Right cardiac atrium (tissue), 5 donors: ENCODE measurements around the gene FRMD4A. TPM values are rescaled to one million over a fixed set of nuclear protein-coding genes. Genes with fewer than 3 reads are reported as not detected.

Experiments
- ATAC-seq, 2 donors: fragments of 200-7000 bp; cut with Tn5 transposase; one replicate each; pipeline versions ENCODE4 v1.8.0 to v1.9.1; 2020; ENCODE audit warnings: moderate library complexity in 2 of 2, mild to moderate bottlenecking in 1 of 2
- DNase-seq, 3 donors: peaks; one replicate each; pipeline ENCODE4 v3.0.0-alpha.2; 2020
- H3K27ac ChIP-seq: one replicate; pipeline ENCODE4 v1.5.1; 2013; ENCODE audit warnings: mild to moderate bottlenecking, low read length, control low read depth, moderate library complexity
- H3K27me3 ChIP-seq: one replicate; pipeline ENCODE4 v1.6.1; 2013; ENCODE audit not compliant: control insufficient read depth, insufficient read depth
- H3K4me1 ChIP-seq: one replicate; pipeline ENCODE4 v1.6.1; 2013; ENCODE audit warnings: low read length; ENCODE audit not compliant: control insufficient read depth, insufficient read depth
- H3K4me3 ChIP-seq: one replicate; pipeline ENCODE4 v1.5.1; 2013; ENCODE audit warnings: low read length, control low read depth
- H3K9me3 ChIP-seq: one replicate; pipeline ENCODE4 v1.6.1; 2013; ENCODE audit warnings: low read length; ENCODE audit not compliant: control insufficient read depth
- WGBS: extraction: QIAGEN DNeasy Blood & Tissue Kit; methylation state at CpG from one replicate; pipeline ENCODE4 v1.1.7; 2013; 5-methylcytosine and 5-hydroxymethylcytosine counted together
- intact Hi-C, 4 donors: fragments of 100-400 bp; cut with DNase I; formaldehyde crosslinking; loops; one replicate each; pipeline versions ENCODE4 v1.11.0 to v1.14.0; 2022 to 2023
- polyA plus RNA-seq: library from polyadenylated mRNA; stranded (reverse); fragments of 200-250 nt; gene quantifications from one replicate; pipeline ENCODE4 v1.2.3, GENCODE V29; 2013
- total RNA-seq, 4 donors: library from RNA; stranded (reverse); fragmentation: NEBNext Ultra II Directional; extraction: Animal tissue kit (Norgen Biotek cat#: 25700); gene quantifications; one replicate each; pipeline ENCODE4 v1.2.1, GENCODE V29; 2021
- donor health status: healthy with polysubstance abuse.
- donor health status: DM: no; HTN: yes; CAD: no.
- donor health status: DM: no; HTN: no; CAD: no.
- donor health status: DM: no; HTN: yes; CAD: no; lungs with severe emphysema.
- donor health status: DM: yes; HTN: yes; CAD: no.

FRMD4A gene
- total and polyA plus RNA-seq, 5 donors = 14.8 to 30.3 (median 25.1) TPM

DNA sequence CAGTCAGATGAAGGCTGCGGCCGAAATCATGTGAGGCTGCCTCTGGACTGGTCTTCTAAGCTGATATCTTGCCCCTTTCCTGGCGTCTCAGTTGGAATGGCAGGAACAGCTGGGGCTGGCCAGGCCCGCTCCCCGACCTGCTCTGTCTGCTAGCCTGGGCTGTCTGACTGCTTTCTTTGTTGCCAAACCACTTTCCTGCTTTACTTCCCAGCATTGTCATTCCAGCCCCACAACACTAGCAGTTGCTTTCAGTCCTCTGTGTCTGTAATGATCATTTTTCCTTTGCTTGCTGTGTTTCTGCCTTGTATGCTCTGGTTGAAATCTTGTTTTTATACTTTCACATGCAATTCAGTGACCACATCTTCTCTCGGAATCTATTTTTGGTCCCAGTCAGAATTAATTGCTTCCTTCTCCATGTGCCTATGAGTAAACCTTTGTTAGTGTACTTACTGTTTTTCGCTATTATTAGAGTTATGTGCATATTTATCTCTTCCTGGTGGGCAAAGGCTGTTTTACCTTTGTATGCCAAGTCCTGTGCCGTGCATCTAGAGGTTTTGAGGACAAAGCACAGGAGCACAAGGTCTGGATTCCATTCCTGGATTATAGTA, 722.4 kb downstream of the FRMD4A start:
- intact Hi-C loops = no loop called here

DNA sequence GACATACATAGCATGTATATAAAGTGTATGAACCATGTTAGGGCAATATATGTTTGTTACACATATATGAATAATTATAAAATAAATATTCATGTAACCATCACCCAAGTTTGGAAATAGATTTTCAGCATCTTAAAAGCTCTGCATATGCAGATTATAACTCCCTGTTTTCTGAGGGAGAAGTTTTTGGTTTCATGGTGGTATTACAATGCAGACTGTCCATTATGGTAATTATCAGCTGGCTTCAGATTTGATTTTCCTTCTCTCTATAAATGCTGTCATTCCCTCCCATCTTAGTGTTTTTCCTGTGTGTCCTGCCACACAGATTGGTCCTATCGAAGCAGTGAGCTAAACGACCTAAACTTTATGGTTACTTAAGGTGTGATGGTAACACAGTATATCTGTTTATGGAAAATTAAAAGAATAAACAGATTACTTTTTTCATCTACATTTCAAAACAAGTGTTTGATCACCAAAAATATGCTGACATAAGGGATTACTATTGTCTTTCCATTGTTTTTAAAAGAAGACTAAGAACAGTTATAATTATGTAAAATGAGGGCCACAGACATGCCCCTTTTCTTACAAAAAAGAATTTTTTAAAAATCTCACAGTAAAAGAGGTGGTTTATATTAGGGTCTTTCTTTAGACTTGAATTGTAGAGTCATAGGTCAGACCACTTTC, 726.2 kb downstream of the FRMD4A start:
- WGBS = 81% methylated on average over 2 of the region's 2 CpGs
- H3K4me1 ChIP-seq = no peaks in the 10 kb centered on the region
- intact Hi-C loops = no loop called here
- no peaks in the 10 kb centered on the region for H3K27me3 ChIP-seq
- no peak overlapping the region for H3K4me3 ChIP-seq
- H3K27ac ChIP-seq = no peak overlapping the region
- DNase-seq = no peak
- no peaks in the 10 kb centered on the region for H3K9me3 ChIP-seq
- no peak for ATAC-seq

More for the DNA sequence above, 722.4 kb downstream of the FRMD4A start:
- Histone ChIP-seq H3K4me1 (no peaks in the 10 kb centered on the region), H3K9me3 (no peaks in the 10 kb centered on the region), H3K27me3 (no peaks in the 10 kb centered on the region), H3K4me3 (no peak overlapping the region), H3K27ac (no peak overlapping the region)
- ATAC-seq = no peak
- WGBS = 66% methylated on average over 8 of the region's 8 CpGs
- no peak for DNase-seq

DNA sequence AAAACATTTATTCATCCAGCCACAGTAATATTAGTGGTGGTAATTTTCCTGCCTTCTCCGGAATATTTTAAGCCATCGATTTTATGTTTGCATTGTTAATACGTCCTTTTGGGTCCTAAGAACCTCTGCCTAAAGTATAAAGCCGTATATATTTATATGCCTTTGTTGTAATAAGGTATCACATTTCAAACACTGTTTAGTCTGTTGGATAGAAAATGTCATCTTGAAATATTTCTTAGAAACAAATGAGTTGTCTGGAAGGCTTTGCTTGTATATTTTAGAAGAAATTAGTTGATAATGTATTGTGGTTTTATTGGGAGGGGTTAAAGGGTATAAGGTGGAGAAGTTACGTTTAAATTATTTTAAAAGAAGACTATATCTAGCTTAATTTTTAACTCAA, 732.8 kb downstream of the FRMD4A start:
- Histone ChIP-seq H3K27me3 (no peaks in the 10 kb centered on the region), H3K4me3 (no peak overlapping the region), H3K27ac (no peak overlapping the region), H3K4me1 (no peaks in the 10 kb centered on the region), H3K9me3 (no peaks in the 10 kb centered on the region)
- DNase-seq (no peak), ATAC-seq (no peak)
- WGBS = 84% methylated on average over 5 of the region's 5 CpGs
- intact Hi-C loops = no loop called here

DNA sequence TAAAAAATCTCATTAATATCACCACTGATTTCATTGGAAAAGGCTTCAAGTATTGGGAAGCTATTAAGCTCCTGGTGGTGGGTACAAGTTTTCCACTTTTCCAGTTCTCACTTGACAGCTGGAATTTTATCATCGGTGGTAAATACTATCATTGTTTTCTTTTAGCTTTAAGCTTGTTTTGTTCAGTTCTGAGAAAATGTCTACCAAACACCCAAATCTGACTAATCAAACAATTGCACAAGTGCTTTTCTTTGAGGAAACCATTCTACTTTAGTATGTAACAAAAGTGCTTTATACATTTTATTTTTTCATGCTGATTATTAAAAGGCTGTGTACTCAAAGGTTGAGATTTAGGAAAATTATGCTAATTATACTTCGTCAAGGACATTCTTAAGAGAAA, 736.1 kb downstream of the FRMD4A start:
- no peak overlapping the region for H3K27ac ChIP-seq
- no peaks in the 10 kb centered on the region for H3K27me3 ChIP-seq
- WGBS = 91% methylated on average over 2 of the region's 2 CpGs
- no peak for ATAC-seq
- intact Hi-C loops = no loop called here
- no peaks in the 10 kb centered on the region for H3K4me1 ChIP-seq
- no peaks in the 10 kb centered on the region for H3K9me3 ChIP-seq
- DNase-seq = no peak
- H3K4me3 ChIP-seq = no peak overlapping the region
